Measurements from ENCODE around the gene HBA2.
"Not testable (repeated sequence)": the region's sequence is repeated elsewhere in the genome, so short reads cannot be mapped to it uniquely, and the experiment has no call there.

The HBA2 gene

DNA sequence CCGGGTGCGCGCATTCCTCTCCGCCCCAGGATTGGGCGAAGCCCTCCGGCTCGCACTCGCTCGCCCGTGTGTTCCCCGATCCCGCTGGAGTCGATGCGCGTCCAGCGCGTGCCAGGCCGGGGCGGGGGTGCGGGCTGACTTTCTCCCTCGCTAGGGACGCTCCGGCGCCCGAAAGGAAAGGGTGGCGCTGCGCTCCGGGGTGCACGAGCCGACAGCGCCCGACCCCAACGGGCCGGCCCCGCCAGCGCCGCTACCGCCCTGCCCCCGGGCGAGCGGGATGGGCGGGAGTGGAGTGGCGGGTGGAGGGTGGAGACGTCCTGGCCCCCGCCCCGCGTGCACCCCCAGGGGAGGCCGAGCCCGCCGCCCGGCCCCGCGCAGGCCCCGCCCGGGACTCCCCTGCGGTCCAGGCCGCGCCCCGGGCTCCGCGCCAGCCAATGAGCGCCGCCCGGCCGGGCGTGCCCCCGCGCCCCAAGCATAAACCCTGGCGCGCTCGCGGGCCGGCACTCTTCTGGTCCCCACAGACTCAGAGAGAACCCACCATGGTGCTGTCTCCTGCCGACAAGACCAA, at the start of gene HBA2:
HBA2 (plus strand) TSS at position 503 of the 568 bp plus-strand sequence; CDS start at position 540, 37 bp downstream.
- DNase-seq: not testable (repeated sequence)

DNA sequence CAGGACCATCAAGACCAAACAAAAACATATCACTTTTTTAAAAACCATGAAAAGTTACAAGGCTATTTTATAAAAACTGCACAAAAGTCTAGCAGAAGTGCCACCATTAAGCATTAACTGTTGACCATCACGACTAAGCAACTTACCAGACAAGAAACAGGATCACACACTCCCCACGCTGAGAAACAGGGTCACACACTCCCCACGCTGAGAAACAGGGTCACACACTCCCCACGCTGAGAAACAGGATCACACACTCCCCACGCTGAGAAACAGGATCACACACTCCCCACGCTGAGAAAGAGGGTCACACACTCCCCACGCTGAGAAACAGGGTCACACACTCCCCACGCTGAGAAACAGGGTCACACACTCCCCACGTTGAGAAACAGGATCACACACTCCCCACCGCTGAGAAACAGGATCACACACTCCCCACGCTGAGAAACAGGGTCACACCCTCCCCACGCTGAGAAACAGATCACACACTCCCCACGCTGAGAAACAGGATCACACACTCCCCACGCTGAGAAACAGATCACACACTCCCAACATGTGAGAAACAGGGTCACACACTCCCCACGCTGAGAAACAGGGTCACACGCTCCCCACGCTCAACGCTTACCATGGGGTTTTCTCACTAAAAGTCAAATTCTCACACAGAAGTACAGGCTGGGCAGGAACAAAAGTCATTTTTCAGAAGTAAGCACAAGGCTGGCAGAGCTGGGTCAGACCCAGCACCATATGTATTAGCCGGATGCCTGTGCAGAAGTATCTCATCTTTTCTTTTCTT, 48.9 kb upstream of the HBA2 start:
- DNase-seq: not testable (repeated sequence)

DNA sequence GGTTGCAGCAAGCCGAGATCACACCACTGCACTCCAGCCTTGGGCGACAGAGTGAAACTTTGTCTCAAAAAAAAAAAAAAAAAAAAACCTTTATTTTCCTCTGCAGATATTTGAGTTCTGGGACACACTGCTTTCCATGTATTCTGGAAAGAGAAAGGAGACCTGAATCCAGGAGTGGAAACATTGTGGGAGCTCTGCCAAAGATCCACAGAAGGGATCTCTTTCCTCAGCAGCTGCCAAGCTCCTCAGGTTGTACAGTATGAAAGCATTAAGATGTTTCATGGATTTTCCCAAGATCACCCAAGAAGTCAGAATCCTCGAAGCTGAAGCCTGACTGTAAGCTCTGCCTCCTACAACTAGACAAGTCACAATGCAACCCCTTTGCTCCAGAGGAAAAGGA, 47.7 kb upstream of the HBA2 start:
- no peak for DNase-seq

DNA sequence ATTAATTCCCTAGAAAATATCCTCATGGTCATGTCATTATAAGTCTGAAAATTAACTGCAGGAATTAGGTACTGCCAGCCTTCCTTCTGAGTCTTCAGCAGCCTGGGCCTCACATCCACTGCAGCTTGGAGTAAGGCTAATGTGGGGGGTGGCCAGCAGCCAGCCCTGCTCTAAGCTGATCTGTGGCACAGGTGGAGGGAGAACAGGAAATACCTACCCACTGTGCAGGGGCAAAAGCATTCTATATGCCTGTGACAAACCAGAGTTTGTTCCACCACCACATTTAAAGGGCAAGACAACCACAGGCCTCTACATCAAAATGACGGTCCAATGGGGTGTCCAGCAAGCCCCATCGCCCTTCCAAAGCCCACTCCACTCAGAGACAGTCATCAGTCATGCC, 43.6 kb upstream of the HBA2 start:
- no peak for DNase-seq

DNA sequence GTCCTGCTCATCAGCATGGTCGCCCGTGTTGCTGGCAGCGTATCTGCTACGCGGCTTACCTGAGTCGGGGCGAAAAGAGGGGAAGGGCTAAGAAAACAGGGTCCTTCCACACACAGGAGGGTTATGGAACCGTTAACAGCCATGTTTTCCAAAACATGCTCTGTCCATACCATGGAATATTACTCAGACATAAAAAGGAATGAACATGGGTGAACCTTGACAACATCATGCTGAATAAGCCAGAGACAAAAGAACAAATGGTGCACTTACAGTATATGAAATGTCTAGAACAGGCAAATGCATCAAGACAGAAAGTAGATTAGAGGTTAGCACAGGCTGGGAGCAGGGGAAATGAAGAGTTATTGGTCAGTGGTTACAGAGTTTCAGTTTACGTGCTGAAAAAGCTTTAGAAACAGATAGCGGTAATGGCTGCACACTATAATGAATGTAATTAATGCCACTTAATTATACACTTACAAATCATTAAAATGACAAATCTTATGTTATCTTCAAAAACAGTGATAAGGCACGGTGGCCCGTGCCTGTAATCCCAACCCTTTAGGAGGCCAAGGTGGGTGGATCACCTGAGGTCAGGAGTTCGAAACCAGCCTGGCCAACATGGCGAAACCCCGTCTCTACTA, 42.0 kb upstream of the HBA2 start:
- DNase-seq: no peak

DNA sequence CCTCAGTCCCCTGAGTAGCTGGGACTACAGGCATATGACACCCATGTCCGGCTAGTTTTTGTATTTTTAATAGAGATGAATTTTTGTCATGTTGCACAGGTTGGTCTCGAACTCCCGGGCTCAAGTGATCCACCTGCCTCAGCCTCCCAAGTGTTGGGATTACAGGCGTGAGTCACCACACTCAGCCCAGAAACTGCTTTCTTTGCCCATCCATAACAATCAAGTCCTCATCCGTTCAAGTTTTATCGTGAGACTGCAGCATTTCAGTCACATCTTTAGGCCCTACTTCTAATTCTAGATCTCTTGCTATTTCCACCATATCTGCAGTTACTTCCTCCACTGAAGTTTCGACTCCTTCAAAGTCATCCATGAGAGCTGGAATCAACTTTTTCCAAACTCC, 40.6 kb upstream of the HBA2 start:
- DNase-seq: no peak

DNA sequence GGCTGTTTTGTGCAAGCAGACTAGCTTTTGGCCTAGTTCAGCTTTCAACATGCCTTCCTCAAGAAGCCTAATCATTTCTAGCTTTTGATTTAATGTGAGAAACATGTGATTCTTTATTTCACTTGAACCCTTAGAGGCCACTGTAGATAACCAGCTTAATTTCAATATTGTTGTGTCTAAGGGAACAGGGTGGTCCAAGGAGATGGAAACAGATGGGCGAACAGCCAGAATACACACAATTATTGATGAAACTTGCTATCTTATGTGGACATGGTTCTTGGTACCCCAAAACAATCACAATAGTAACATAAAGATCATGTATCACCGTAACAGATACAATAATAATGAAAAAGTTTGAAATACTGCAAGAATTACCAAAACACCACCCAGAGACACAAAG, 39.0 kb upstream of the HBA2 start:
- no peak for DNase-seq

DNA sequence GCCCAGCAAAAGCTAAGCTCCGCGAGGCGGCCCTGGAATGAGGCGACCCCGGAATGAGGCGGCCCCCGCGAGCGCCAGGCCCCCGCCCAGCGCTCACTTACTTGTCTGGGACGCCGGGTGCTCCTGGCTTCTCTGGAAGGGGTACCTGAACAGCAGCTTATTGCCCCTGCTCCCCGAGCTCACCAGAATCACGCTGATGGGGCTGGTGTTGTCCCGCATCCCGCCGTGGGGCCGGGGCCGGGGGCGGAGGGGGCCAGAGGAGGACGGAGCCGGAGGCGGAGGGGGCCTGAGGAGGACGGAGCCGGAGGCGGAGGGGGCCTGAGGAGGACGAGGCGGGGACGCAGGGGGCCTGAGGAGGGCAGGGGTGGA, 34.6 kb upstream of the HBA2 start:
- DNase-seq: no peak

DNA sequence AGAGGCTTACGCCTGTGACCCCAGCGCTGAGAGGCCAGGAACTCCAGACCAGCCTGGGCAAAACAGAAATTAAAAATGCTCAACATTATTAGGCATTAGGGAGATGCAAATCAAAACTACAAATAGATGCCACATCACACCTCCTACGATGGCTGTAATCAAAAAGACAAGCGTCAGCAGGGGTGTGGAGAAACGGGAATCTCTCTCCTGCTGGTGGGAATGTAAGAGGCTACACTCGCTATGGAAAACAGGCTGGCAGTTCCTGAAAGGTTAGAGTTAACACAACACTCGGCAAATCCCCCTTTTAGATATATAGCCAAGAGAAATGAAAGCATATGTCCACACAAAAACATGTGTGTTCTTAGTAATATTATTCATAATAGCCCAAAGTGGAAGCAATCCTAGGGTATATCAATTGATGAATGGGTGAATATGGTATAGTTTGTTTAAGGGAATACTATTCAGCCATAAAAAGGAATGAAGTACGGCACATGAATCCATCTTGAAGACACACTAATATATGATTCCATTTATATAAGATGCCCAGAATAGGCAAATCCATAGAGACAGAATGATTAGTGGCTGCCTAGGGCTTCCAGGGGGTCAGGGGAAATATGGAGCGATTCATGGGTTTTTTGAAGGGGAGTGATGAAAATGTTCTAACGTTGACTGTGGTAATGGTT, 32.4 kb upstream of the HBA2 start:
- no peak for DNase-seq

DNA sequence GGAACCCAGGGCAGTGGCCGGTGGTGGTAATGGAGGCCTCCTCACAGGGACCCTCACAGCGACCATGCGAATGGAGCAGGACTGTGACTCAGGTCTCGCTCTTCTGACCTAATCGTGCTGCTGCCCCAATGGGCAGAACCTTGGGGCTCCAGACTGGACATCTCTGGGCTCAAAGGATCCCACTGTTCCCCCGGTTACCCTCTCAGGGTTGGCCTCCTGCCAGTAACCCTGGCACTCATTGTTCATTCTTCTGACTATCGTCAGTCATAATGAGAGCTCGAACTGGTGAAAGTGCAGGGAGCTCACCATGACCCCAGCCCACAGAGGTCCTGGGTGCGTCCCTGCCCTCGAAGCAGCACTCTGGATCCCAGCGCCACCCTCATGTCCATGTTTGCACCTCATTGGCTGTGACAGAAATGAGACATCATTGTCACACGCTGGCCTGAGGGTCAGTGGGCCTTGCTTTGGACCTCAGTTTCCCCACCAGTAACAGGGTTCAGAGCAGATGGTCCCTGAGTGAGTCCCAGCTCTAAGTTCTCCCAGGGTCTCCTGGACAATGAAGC, 30.2 kb upstream of the HBA2 start:
- no peak for DNase-seq

DNA sequence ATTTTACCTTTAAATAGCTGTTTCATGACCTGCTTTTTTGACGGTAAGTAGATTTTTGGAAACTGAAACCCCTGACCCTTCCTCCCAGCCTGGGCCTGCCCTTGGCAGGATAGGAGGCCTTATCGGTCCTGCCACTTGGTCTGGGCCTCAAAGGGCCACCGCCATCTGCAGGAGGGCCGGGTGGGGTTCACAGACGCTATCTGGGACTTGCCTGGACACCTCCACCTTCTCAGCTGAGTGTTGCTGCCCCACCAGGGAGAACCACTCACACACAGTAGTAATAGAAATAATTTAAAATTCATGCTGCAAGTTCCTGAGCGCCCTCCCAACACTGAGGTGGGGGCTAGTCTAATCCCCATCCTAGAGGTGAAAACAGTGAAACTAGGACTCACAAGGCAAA, 29.6 kb upstream of the HBA2 start:
- no peak for DNase-seq

DNA sequence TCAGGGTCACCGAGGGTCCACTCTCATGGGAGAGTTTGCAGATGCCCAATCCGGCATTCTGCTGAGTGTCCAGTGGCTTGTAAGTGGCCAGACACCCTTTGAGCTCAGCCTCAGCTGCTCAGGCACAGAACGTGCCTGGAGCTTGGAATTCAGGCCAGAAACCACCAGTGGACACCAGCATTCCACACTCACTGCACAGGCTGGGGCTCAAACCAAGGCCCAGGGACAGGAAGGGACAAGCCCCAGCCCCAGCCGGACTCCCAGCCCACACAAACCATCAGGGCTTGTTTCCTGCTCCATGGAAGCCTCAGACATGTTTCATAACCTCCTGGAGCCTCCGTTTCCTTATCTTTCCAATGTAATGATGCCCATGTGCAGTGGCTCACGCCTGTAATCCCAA, 29.2 kb upstream of the HBA2 start:
- no peak for DNase-seq

DNA sequence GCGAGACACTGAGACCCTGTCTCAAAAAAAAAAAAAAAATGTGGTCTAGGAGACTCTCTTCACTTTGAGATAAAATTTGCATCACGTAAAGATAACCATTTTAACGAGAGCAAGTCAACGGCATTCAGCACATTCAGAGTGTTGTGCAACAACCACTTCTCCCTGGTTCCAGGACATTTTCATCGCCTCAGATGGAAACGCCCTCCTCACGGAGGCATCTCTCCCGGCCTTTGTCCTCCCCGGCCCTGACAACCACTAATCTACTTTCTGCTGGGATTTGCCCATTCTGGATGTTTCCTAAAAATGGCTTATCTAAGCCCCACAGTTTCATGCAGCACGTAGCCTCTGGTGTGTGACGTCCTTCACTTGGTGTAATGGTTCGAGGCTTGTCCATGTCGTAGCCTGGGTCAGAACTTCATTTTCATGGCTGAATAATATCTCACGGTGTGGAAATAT, 27.9 kb upstream of the HBA2 start:
- DNase-seq: no peak

DNA sequence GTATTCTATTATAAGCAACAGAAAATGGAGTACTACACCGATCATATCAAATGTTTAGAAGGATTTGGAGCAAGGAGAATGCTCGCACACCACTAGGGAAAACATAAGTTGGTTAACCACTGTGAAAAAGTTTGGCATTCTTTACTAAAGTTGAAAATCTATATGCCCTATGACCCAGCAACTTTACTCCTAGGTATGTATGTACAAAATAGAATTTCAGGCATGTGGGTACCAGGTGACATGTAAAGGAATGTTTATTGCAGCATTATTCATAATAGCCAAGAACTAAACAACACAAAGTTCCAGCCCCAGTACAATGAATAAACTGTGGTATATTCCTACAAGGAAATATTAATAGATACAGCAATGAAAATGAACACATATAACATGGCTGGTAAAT, 26.0 kb upstream of the HBA2 start:
- no peak for DNase-seq

DNA sequence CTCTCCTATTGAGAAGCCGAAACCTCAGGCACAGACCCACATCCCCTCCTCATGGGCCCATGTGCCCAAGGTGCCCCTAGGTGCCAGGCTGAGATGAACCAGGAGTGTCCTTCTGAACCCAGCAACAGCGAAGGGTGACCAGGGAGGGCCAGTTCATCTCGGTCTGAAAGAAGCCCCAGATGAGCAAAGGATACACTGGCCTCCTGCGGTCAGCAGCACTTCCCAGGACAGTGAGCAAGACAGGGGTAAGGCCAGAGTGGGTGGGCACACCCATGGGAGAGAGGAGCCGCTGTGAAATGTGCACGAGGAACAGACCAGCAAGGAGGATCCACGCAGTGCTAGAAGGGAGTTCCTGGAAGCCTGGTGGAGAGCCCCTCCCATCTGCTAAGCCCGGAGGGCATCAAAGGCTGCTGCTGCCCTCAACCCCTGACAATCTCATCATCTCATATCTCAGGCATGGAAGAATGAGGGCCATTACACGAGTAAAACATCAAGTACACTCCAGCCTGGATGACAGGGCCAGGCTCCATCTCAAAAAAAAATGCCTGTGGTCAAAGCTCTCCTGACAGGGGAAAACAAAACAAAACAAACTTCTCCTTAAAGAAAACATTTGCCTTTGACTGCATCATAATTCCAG, 23.5 kb upstream of the HBA2 start:
- no peak for DNase-seq

DNA sequence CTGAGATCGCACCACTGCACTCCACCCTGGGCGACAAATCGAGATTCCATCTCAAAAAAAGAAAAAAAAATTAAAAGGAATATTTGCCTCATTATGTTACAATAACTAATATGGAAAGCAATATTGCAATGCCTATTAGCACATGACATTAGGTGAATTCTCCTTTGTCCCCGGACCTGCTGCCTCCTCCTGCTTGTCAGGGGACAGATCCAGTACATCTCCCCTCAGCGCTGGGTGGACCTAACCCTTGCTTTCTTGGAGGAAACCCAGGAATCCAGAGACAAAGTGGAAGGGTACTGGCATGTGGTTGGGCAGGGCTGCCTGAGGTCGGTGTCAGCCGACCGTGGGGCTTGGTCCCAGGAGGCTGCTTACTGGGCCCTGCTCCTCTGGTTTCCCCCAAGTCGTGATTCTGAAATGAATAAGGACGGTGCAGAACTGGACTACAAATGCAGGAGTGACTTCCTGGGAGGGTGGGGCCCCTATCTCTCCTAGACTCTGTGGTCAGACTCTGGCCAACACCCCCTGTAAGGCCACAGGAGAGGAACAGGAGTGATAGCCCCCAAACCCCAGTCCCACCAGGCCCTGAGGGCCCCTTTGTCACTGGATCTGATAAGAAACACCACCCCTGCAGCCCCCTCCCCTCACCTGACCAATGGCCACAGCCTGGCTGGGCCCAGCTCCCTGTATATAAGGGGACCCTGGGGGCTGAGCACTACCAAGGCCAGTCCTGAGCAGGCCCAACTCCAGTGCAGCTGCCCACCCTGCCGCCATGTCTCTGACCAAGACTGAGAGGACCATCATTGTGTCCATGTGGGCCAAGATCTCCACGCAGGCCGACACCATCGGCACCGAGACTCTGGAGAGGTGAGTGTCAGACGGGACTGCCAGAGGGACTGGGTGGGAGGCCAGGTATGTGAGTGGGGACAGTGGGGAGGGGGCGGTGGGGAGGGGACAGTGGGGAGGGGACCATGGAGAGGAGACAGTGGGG, 20.2 kb upstream of the HBA2 start, which contains the start of gene HBZ:
HBZ (plus strand) TSS at position 504 of the 988 bp plus-strand sequence; CDS start at position 770, 266 bp downstream.
- DNase-seq: no peak

DNA sequence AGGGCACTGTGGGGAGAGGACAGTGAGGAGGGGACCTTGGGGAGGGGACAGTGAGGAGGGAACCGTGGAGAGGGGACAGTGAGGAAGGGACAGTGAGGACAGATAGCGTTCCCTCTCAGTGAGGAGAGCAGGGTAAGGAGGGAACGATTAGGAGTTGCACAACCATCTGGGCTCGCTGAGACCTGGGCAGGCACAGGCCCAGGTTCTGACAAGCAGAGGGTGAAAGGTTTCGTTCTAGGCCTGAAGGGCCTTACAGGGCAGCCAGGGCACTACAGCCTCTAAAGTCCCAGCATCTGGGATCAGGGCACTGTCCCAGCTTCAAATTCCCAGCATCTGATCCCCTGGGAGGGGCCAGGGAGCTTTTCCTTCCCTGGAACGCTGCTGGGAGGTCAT, 19.6 kb upstream of the HBA2 start:
- DNase-seq: not testable (repeated sequence)

DNA sequence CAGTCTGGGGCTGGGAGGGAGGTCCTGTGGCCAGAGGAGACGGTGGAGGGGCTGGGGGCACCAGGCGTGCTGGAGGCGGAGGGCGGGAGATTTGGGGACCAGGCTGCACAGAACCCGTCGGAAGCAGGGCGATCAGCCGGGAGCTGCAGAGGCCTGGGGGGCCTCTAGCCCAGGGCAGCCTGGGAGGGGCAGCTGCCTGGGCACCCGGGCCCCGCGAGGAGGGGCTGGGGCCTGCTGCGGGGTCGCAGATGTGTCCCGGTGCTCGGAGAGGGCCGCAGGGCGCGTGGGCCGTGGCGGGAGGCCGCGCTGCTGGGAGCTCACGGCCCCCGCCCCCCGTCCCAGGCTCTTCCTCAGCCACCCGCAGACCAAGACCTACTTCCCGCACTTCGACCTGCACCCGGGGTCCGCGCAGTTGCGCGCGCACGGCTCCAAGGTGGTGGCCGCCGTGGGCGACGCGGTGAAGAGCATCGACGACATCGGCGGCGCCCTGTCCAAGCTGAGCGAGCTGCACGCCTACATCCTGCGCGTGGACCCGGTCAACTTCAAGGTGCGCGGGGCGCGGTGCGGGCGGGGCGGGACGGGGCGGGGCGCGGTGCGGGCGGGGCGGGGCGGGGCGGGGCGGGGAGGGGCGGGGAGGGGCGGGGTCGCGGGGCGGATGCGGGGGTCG, 19.0 kb upstream of the HBA2 start:
- DNase-seq: not testable (repeated sequence)

DNA sequence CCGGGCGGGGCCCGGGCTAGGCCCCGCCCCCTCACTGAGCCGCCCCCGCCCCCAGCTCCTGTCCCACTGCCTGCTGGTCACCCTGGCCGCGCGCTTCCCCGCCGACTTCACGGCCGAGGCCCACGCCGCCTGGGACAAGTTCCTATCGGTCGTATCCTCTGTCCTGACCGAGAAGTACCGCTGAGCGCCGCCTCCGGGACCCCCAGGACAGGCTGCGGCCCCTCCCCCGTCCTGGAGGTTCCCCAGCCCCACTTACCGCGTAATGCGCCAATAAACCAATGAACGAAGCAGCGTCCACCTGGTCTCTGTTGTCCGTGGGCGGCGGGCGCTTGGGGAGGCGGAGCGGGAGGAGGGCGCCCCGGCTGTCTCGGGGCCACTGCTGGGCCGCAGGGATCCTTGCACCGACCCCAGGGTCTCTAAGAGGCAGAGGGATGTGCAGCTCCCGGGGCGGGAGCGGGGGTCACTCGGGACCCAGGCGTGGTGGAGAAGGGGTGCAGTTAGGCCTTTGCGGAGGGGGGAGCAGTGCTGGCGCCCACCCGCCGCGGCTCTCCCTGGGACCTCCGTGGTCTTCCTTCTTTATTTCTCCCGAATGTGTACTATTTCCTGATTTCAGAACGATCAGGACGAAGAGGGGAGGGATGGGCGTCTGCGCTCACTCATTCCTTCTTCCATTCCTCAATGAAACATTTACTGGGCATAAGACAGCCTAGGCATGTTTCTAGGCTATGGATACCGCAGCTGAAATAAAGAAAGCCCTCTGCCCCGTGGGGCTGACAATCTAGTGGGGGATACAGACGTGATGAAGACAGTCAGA, 18.3 kb upstream of the HBA2 start:
- no peak for DNase-seq

DNA sequence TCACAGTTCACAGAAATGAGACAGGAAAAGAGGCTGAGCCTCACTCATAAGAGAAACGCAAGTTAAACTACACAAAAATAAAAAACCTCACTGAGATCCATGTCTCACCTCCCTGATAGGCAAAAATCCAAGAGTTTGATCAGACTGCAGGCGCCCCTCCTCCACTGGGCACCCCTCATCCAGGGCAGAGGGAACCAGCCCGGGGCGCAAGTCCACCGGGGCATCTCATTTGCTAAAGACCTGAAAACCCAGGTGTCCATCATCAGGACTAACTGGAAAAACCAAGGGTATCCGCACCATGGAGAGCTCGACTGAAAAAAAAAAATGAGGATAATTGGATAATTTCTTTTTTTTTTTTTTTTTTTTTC, 17.7 kb upstream of the HBA2 start:
- DNase-seq: no peak
